Cardiac septum (tissue), 1 donor: ENCODE data around the gene ZBTB48. TPM values are rescaled to one million over a fixed set of nuclear protein-coding genes. Genes with fewer than 3 reads are reported as not detected.
A peak's percentile ranks its signal among the peaks of the same experiment; 100 is the strongest.
"Not testable (repeated sequence)": the region's sequence is repeated elsewhere in the genome, so short reads cannot be mapped to it uniquely, and the experiment has no call there.

ENCODE experiments used
- DNase-seq: peaks from one replicate; pipeline ENCODE4 v3.0.0-alpha.2; 2020; ENCODE audit warnings: low spot score
- intact Hi-C: fragments of 100-400 bp; cut with DNase I; formaldehyde crosslinking; loops from one replicate; pipeline ENCODE4 v1.14.0; 2022
- total RNA-seq: library from RNA; stranded (reverse); fragmentation: NEBNext Ultra II Directional; extraction: Animal tissue kit (Norgen Biotek cat#: 25700); gene quantifications from one replicate; pipeline ENCODE4 v1.2.1, GENCODE V29; 2021
- donor health status: DM: no; HTN: no; CAD: no.

The ZBTB48 gene
- total RNA-seq, 1 donor from 2014 or later: 10.7 TPM

DNA sequence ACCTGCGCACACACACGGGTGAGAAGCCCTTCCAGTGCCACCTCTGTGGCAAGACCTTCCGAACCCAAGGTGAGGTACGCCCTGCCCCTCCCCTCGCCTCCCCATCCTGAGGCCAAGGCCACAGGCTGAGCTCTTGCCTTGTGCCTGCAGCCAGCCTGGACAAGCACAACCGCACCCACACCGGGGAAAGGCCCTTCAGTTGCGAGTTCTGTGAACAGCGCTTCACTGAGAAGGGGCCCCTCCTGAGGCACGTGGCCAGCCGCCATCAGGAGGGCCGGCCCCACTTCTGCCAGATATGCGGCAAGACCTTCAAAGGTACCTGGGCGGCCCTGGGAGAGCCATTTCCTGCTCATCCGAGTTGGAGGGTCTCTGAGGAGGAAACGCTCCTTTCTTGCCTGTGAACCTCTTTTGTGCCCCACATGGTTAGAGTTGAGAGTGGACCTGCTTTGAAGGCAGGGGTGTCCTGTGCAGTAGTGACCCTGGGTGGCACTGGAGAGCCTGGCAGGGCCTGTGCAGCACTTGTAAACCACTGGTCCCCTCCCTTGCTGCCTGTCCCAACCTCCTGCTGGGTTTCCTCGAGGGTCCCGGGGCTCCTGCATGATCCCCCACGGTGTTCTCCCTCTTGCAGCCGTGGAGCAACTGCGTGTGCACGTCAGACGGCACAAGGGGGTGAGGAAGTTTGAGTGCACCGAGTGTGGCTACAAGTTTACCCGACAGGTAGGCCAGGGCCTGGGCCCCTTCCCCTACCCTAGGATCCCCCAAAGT lies 8.5 kb downstream of the ZBTB48 start:
- DNase-seq: no peak
- intact Hi-C loops: no loop called here

DNA sequence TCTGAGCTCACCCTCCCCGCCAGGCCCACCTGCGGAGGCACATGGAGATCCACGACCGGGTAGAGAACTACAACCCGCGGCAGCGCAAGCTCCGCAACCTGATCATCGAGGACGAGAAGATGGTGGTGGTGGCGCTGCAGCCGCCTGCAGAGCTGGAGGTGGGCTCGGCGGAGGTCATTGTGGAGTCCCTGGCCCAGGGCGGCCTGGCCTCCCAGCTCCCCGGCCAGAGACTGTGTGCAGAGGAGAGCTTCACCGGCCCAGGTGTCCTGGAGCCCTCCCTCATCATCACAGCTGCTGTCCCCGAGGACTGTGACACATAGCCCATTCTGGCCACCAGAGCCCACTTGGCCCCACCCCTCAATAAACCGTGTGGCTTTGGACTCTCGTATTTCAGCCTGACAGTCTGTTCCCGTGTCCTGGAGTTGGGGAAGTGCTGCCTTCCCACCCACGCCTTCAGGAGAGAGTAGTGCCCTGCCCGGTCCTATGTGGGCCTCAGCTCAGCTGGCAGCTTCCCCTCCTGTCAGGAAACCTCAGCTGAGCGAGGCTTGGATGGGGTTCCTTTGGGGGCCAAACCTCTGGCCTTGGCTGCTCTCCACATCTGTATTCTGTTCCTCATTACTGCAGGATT lies 9.2 kb downstream of the ZBTB48 start:
- intact Hi-C loops: no loop called here
- DNase-seq: no peak

DNA sequence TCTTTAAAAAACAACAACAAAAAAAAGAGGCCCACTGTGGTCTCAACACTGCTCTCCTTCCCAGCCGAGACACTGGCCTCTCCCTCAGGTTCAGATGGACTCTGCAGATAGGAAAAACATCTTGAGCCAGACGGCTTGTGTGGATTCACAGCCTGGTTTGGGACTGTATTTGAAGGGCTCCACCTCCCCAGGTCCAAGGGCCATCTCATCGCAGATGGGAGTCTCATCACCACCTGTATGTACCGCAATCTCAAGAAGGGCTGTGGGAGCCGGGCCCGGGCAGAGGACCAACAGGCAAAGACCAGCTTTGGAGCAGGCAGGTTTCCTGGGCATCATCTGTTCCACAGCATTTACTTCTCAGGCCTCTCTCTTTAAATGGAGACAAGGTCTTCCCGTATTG lies 10.3 kb downstream of the ZBTB48 start:
- intact Hi-C loops: no loop called here
- DNase-seq: no peak

DNA sequence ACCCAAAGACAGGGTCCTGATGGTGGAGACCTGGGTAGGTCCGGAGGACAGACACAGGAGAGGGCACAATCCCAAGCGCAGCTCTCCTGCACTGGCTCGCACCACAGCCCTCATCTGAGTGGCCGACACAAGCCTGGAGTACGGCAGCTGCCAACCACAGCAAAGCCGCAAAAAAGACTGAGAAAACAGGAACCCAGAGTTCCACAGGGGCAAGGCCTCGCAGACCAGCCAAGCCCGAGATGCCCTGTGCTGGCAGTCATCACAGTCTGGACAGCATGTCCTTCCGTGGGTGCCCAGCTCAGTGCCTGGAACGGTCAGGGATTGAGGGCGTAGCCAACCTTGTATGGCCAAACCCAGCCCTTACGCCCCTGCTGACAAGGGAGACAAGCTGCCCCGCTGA lies 11.4 kb downstream of the ZBTB48 start:
- intact Hi-C loops: no loop called here
- no peak for DNase-seq

DNA sequence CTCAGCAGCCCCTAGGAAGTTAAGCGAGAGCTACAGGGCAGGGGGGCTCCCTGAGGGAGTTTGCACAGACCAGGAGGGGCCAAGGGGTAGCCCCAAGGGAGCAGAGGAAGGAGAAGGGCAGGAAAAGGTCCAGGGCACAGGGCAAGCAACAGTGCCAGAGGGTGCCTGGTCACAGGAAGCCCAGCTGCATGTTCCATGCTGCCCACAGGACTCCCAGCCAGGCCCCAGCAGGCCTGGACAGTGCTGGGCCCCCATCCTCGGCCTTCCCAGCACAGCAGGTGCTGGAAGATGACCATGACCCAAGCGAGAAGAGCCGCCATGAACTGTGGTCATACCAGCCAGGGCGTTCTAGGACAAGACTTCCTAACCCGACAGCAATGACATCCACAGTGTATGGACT lies 11.8 kb downstream of the ZBTB48 start:
- no peak for DNase-seq
- intact Hi-C loops: no loop called here

DNA sequence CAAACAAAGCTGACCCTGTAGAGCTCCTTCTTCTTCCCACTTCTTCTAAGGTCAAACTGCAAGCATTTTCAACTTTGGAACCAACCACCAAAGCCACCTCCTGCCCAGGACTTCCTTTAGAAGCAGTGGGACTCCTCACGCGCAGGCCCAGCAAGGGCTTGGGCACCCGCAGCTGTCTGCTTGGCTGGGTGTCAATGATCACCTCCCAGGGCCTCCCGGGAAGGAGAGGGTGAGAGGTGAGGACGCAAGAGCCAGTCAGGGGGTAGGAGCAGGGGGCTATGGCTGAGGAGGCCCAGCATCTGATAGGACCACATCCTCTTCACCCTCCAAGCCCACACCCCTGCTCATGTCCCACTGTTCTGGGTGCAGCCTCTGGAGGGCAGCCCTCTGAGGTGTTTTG lies 12.6 kb downstream of the ZBTB48 start:
- intact Hi-C loops: no loop called here
- DNase-seq: no peak

DNA sequence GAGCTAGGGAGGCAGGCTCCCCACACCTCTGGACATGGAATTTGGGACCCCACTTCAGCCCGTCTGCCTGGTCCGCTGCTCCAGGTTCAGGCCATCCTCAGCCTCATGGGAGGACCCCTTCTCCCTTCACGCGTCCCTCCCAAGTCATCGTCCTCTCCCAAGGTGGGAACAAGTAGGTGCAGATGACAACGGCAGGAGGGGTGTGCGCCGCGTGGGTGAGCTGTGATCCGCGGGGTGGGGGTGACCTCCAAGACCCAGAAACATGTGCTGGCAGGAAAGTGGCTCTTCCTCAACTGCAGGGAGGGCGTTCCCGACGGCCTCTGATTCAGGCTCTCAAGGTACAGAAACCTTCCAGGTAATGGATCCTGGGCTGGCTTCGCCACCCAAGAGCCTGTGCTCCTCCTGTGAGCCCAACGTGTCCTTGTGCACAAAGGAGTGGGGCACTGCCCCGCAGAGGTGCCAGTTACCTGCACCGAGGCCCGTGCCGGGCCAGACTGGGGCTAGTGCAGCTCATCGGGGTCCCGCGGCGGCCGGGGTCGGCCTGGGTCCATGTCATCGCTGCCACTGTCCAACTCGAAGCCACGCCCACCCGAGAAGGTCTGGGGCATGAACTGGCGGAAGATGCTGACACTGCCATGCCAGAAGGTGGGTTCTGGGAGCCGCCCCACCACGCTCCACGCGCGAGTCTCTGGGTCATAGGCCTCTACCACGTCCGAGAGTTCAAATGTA lies 13.2 kb downstream of the ZBTB48 start:
- no peak for DNase-seq
- intact Hi-C loops: no loop called here

DNA sequence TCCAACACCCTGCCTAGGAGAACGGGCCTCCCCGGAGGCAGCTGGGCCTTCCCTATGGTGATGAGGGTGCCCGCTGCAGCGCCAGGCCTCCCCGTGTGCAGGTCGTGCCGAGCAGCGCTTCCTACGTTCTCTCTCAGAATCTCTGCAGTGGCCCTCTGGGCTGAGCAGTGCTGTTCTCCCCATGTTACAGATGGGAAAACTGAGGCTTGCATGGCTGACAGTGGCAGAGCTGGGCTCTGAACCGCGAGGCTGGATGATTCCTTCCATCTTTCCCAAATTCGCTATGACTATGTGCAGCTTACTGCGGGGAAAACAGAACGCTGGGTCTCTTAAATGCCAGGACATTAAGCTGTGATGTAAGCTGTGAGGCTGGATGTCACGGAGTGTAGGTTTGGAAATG lies 14.0 kb downstream of the ZBTB48 start:
- intact Hi-C loops: no loop called here
- no peak for DNase-seq

DNA sequence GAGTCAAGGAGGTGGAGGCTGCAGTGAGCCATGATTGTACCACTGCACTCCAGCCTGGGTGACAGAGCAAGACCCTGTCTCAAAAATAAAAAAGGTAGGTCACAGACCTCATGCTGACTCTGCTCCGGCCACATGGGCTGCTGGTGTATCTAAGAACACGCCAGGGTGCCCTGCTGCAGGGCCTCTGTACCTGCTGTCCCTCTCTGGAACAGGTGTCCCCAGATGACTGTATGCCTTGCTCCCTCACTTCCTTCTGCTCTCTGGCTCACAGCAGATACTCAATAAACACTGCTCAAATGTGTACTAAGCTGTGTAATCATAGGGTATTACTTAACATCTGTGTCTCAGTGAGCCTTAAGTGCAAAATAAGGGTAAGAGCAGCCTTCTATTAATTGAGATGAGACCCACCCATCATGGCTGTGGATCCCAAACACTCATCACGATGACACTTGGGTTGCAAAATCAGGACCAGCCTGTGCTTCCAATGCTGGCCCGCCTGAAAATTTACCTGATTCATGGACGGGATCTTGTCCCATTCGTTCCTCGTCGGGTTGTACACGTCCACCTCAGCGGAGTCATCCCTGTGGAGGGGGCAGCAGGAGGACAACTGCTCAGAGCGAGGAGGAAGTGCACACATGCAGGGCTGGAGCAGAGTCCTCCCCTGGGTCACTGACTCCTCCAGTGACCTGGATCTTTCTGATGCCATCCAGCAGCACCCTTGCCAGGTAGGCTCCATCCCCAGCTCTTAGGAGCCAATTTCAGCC lies 15.4 kb downstream of the ZBTB48 start:
- DNase-seq: no peak
- intact Hi-C loops: no loop called here

DNA sequence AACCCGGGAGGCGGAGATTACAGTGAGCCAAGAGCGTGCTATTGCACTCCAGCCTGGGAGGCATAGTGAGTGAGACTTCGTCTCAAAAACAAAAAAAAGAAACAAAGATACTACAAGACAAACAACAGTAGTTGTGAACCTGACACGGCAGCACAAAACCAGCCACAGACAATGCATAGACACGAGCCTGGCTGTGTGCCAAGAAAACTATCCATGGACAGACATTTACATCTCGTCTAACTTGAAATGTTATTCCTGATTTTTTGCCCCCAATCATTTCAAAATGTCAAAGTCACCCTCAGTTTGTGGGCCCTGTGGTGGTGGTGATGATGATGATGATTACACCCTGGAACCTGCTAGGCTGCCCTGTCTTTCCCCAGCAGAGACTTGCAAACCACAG lies 16.6 kb downstream of the ZBTB48 start:
- no peak for DNase-seq
- intact Hi-C loops: no loop called here

DNA sequence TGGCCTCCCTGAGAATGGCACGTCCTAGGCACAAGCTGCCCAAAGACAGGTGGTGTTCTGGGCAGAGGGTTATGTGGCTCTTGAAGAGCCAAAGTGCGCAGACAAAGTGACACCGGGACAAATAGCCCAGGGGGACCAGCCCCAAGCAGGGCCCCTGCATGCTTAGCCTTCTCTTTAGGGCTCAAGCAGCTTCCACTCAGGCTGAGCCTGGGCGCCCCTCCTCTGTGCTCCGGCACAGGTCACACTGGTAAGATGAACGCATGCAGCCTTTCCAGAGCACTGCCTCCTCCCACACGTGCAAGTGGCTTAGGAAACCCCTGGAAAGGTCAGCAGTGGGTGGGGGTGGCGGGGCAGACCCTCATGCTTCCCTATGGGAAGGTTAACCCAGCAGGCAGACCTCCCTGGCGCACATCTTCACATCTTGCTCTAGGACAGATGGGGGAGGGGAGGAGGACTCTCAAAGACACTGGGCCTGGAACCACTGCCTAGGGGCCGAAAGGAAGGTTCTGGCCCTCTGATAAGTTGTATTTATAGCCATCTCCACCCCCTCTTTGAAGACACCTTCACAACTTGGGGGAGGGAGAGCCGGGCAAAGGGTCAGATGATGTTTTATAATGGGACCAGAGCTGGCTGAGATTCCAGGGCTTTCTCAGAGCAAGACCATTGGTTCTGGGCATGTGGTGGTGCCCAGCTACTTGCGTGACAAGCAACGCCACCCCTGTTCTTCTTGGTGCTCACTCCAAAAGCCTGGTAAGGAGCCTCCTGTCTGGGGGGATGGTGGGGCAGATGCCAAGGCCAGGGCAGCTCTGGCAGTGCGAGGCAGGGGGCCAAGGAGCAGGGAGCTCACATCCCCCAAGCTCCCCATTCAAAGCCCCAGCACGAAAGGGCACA lies 17.3 kb downstream of the ZBTB48 start:
- intact Hi-C loops: no loop called here
- no peak for DNase-seq

DNA sequence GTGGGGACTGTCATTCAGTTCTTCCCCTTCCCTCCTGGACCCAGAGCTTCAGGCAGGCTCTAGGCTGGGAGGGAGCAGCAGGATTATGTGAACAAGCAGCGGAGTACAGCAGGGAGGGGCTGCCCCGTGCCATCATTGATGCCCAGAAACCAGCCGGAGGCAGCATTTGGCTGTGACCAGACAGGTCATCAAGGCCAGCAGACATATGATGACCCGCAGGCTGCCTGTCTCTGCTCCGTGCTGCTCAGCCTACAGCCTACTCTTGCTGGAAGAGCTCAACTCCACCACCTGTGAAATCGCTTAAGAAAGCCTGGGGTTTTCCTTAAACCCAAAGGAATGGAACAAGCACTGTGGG lies 18.0 kb downstream of the ZBTB48 start:
- no peak for DNase-seq
- intact Hi-C loops: loop anchor here (1.0 kb wide), 1 partner anchor 17 kb away; no protein-coding TSS in a partner anchor

DNA sequence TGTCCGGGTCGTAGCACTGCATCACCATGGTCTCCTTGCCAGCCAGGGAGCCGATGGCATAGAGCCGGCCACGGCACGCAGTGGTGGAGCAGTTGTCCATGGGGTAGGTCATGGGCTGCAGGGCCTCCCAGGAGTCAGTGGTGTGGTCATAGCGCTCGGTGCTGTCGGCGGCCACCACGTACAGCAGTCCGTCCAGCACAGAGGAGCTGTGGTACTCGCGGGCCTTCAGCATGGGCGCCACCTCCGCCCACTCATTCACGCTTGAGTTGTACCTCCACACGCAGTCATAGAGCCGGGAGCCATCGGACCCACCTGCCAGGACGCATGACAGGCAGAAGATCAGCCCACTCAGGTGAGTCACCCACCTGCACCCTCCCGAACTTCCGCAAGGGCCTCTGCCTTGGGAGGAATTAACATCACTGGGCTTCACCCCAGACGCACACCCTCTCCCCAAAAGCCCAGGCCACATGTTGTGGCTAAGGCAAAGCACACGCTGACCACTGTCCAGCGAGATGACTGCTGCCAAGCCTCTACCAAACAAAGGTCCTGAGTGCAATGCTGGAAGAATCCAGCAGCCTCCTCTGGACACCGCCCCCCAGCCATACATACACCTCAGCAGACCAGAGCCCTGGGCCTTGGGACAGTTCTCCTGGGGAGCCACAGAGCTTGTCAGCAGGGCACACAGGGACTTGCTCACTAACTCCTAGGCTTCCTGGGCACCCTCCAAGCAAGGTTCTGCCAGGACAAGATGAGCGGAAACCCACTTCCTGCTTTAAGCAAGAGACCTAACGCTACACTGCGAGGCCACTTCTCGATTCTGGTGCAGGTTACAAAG lies 19.6 kb downstream of the ZBTB48 start:
- intact Hi-C loops: no loop called here
- DNase-seq: no peak

DNA sequence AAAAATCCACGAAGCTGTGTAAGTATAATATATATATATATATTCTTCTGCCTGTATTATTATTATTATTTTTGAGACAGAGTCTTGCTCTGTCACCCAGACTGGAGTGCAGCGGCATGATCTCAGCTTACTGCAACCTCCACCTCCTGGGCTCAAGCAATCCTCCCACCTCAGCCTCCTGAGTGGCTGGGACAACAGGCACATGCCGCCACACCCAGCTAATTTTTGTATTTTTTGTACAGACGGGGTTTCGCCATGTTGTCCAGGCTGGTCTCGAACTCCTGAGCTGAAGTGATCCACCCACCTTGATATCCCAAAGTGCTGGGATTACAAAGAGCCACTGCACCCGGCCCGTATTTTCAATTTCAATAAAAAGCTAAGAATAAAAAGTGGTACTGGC lies 20.2 kb downstream of the ZBTB48 start:
- intact Hi-C loops: loop anchor here (2.0 kb wide), 1 partner anchor 25 kb away; the partner anchor contains the start of gene THAP3
- DNase-seq: not testable (repeated sequence)

DNA sequence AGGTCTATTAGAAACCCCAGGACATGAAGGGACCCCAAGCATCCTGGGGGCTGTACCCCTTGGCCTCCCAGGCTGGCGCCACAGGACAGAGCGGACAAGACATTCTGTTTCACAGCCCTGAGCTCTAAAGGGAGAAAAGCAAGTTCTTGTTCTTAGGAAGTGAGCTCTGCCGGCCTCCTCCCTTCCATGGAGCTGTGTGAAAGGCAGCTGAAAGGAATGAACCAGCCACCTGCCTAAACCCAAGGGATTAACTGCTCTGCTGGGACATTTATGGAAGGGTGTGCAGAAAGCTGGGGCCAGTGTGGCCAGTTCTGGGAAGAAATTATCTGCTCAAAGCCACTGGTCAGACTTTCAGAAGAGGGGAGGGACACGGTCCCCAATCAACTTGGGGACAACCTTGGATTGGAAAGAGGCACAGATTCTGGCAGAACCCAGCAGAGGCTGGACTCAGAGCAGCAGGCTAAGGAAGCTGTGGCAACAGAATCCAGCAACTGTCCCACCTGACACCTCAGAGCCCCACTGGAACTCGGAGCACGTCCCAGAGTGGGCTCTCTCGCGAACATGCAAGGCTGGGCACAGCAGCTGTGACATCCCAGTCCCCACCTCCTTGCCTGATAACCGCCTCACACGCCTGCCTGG lies 20.7 kb downstream of the ZBTB48 start:
- intact Hi-C loops: loop anchor here (2.0 kb wide), 1 partner anchor 24 kb away; the partner anchor contains the start of gene THAP3
- DNase-seq: no peak

DNA sequence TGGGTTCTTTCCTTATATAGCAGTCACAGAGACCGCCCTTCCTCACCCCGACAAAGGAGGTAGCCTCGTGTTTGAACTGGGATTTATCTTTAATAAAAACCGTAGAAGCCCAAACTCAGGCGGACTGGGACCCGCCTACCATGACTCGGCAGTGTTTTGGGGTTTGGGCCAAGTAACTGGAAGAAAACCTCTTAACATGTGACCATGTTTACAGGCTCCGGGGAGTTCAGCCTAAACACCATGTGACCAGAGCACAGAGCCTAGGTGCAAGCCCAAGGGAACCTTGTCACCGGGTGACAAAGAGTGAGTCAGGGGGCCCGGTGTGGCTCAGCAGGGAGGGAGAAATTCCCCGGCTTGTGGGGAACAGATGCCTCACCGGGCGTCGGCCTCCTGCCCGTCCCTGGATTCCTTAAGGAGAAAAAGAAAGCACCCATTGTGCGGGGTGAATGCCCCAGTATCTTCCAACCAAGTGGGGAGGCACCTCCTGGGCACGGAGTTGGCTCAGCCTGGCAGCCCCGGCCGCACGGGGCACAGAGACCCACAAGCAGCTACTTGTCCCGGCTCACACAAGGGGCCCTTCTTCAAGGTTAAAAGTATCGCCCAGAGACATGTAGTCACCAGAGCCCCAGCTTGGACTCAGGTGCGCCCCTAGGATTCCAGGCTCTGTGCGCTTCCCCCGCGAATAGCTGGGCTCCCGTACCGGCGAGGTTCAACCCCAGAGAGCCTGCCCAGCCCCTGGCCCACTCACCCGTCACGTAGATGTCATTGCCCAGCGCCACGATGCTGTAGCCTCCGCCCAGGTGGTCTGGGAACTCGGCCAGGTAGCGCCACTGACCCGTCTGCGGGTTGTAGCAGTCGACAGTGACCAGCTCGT lies 21.5 kb downstream of the ZBTB48 start:
- peak; percentile 94 for DNase-seq
- intact Hi-C loops: loop anchor here (2.0 kb wide), 1 partner anchor 24 kb away; the partner anchor contains the start of gene THAP3
